ENCODE measurements around the gene HMGCR.

DNA sequence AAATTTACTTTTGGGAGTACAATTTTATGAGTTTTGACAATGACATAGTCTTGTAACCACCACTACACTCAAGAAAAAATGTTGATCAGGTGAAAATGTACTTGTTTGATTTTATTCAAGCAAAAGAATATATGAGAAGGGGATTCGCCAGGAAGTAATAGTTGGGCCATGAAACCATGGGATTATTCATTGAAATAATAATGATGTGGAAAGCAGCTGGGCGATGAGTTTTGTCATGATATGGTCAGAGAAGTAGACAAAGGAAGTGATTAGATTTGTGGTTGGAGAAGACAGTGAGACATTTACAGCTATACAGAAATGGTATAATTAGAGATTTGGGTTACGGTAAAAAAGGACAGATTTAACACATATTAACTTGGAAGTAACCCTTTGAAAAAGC lies 11.2 kb downstream of the HMGCR start:
- TF ChIP-seq CTCF (IDR thresholded peaks at IDR 0.05) (no peak), POLR2A (IDR thresholded peaks at IDR 0.05) (no peak)

Data from testis (tissue), 2 donors.